Measurements from ENCODE around the gene SEC16B.

SEC16B gene

DNA sequence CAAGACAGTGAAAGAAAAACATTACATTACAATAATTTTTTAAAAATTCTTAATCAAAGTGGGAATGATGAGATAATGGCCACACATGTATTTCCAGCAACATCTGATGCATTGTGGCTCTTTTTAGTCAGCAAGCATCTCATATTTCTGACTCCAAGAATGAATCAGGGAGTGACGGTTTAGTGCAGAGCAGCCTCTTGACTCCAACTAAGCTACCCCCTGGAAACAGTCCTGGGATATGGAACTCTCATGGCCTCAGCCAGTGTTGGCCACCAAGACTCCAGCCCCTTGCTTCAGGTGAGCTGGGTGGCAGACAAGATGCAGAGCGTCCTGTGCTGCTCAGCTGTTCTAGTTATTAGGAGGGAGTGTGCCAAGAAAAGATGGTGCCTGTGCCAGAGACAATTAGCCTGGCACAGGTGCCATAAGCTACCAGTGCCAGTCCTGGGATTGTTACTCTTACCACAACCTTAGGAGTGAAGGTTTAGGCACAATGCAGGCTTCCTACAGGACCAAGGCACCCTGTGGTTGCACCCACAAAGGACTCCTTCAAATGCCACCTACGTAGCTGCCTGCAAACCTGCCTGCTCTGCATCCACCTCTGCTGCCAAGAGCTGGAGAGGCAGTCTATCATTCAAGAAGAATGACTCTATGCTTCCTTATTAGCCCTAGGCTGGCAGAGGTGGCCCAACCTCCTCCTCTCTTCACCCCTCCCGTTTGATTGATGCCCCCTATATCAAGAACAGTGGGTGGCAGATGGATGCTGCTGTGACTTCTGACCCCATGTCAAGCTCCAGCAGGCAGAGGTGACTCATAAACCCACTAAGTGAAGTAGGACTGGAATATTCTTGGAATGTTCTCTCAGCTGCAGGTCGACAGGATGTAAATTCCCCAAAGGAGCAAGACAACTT is 6.0 kb upstream of the SEC16B start (continued):
- TF ChIP-seq, protein P1, sequence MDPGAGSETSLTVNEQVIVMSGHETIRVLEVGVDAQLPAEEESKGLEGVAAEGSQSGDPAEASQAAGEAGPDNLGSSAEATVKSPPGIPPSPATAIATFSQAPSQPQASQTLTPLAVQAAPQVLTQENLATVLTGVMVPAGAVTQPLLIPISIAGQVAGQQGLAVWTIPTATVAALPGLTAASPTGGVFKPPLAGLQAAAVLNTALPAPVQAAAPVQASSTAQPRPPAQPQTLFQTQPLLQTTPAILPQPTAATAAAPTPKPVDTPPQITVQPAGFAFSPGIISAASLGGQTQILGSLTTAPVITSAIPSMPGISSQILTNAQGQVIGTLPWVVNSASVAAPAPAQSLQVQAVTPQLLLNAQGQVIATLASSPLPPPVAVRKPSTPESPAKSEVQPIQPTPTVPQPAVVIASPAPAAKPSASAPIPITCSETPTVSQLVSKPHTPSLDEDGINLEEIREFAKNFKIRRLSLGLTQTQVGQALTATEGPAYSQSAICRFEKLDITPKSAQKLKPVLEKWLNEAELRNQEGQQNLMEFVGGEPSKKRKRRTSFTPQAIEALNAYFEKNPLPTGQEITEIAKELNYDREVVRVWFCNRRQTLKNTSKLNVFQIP (CRISPR knock-in tag; IDR thresholded peaks at IDR 0.05; ENCODE audit: borderline replicate concordance, low read depth): no peak
- no peak for TF ChIP-seq OSR1 (CRISPR knock-in tag; IDR thresholded peaks at IDR 0.05)

GRCh38 chr1:177973585-177973984 is 3.7 kb upstream of the SEC16B start:
- TF ChIP-seq, protein P1 (CRISPR knock-in tag; IDR thresholded peaks at IDR 0.05; ENCODE audit: borderline replicate concordance, low read depth): no peak
- no peak for TF ChIP-seq CSDC2 (CRISPR knock-in tag; IDR thresholded peaks at IDR 0.05)
- ATAC-seq: no peak

DNA sequence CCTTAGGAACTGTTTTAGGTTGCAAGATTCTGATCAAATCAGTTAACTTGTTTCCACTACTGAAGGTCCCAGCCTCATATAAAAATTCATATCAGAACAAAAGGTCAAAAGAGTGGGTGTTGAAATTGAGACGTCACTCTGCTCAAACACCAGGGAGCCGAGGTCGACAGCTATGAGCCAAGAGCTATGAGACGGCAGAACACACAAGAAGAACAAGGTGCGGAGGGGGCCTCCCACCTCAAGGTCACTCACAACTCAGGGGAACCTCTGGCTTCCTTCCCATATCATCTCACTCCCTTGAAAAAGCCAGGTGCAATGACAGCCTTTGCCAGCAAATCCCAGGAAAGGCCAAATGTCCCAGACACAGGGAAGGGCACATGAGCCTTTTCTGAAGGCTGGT is 749 bp downstream of the SEC16B start:
- TF ChIP-seq SNAI2 (CRISPR knock-in tag; IDR thresholded peaks at IDR 0.05) (no peak), ZNF8 (CRISPR knock-in tag; IDR thresholded peaks at IDR 0.05) (no peak), PPARA (CRISPR knock-in tag; IDR thresholded peaks at IDR 0.05; ENCODE audit: borderline replicate concordance) (no peak), BACH2 (CRISPR knock-in tag; IDR thresholded peaks at IDR 0.05; ENCODE audit: borderline replicate concordance) (no peak), ZC3H10 (CRISPR knock-in tag; IDR thresholded peaks at IDR 0.05) (no peak), ESRRG (CRISPR knock-in tag; IDR thresholded peaks at IDR 0.05) (no peak), GLIS3 (CRISPR knock-in tag; IDR thresholded peaks at IDR 0.05) (no peak), ARNTL (CRISPR knock-in tag; IDR thresholded peaks at IDR 0.05; ENCODE audit: borderline replicate concordance, low read depth) (no peak), ZNF70 (CRISPR knock-in tag; IDR thresholded peaks at IDR 0.05) (no peak), ZFP30 (CRISPR knock-in tag; IDR thresholded peaks at IDR 0.05) (no peak), ISL1 (CRISPR knock-in tag; IDR thresholded peaks at IDR 0.05) (no peak)
- TF ChIP-seq, protein P2, sequence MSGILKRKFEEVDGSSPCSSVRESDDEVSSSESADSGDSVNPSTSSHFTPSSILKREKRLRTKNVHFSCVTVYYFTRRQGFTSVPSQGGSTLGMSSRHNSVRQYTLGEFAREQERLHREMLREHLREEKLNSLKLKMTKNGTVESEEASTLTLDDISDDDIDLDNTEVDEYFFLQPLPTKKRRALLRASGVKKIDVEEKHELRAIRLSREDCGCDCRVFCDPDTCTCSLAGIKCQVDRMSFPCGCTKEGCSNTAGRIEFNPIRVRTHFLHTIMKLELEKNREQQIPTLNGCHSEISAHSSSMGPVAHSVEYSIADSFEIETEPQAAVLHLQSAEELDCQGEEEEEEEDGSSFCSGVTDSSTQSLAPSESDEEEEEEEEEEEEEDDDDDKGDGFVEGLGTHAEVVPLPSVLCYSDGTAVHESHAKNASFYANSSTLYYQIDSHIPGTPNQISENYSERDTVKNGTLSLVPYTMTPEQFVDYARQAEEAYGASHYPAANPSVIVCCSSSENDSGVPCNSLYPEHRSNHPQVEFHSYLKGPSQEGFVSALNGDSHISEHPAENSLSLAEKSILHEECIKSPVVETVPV (CRISPR knock-in tag; IDR thresholded peaks at IDR 0.05): no peak
- TF ChIP-seq, protein P3, sequence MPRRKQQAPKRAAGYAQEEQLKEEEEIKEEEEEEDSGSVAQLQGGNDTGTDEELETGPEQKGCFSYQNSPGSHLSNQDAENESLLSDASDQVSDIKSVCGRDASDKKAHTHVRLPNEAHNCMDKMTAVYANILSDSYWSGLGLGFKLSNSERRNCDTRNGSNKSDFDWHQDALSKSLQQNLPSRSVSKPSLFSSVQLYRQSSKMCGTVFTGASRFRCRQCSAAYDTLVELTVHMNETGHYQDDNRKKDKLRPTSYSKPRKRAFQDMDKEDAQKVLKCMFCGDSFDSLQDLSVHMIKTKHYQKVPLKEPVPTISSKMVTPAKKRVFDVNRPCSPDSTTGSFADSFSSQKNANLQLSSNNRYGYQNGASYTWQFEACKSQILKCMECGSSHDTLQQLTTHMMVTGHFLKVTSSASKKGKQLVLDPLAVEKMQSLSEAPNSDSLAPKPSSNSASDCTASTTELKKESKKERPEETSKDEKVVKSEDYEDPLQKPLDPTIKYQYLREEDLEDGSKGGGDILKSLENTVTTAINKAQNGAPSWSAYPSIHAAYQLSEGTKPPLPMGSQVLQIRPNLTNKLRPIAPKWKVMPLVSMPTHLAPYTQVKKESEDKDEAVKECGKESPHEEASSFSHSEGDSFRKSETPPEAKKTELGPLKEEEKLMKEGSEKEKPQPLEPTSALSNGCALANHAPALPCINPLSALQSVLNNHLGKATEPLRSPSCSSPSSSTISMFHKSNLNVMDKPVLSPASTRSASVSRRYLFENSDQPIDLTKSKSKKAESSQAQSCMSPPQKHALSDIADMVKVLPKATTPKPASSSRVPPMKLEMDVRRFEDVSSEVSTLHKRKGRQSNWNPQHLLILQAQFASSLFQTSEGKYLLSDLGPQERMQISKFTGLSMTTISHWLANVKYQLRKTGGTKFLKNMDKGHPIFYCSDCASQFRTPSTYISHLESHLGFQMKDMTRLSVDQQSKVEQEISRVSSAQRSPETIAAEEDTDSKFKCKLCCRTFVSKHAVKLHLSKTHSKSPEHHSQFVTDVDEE (CRISPR knock-in tag; IDR thresholded peaks at IDR 0.05): no peak
- TF ChIP-seq, protein P1 (CRISPR knock-in tag; IDR thresholded peaks at IDR 0.05; ENCODE audit: borderline replicate concordance, low read depth): no peak

GRCh38 chr1:177966199-177966598 is 3.7 kb downstream of the SEC16B start:
- ATAC-seq: peak; percentile 34; the same call in 1 of the 3 replicates
- TF ChIP-seq TCF4 (CRISPR knock-in tag; IDR thresholded peaks at IDR 0.05; ENCODE audit: borderline replicate concordance) (no peak), PPARA (CRISPR knock-in tag; IDR thresholded peaks at IDR 0.05; ENCODE audit: borderline replicate concordance) (no peak), RARB (CRISPR knock-in tag; IDR thresholded peaks at IDR 0.05) (no peak), ZNF70 (CRISPR knock-in tag; IDR thresholded peaks at IDR 0.05) (no peak), ZC3H10 (CRISPR knock-in tag; IDR thresholded peaks at IDR 0.05) (no peak), BACH2 (CRISPR knock-in tag; IDR thresholded peaks at IDR 0.05; ENCODE audit: borderline replicate concordance) (no peak), ZFP3 (CRISPR knock-in tag; IDR thresholded peaks at IDR 0.05) (no peak), TOX (CRISPR knock-in tag; IDR thresholded peaks at IDR 0.05; ENCODE audit: borderline replicate concordance) (no peak)
- TF ChIP-seq, protein P4, sequence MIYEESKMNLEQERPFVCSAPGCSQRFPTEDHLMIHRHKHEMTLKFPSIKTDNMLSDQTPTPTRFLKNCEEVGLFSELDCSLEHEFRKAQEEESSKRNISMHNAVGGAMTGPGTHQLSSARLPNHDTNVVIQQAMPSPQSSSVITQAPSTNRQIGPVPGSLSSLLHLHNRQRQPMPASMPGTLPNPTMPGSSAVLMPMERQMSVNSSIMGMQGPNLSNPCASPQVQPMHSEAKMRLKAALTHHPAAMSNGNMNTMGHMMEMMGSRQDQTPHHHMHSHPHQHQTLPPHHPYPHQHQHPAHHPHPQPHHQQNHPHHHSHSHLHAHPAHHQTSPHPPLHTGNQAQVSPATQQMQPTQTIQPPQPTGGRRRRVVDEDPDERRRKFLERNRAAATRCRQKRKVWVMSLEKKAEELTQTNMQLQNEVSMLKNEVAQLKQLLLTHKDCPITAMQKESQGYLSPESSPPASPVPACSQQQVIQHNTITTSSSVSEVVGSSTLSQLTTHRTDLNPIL (CRISPR knock-in tag; IDR thresholded peaks at IDR 0.05; ENCODE audit: low read depth): no peak
- TF ChIP-seq, protein P5, sequence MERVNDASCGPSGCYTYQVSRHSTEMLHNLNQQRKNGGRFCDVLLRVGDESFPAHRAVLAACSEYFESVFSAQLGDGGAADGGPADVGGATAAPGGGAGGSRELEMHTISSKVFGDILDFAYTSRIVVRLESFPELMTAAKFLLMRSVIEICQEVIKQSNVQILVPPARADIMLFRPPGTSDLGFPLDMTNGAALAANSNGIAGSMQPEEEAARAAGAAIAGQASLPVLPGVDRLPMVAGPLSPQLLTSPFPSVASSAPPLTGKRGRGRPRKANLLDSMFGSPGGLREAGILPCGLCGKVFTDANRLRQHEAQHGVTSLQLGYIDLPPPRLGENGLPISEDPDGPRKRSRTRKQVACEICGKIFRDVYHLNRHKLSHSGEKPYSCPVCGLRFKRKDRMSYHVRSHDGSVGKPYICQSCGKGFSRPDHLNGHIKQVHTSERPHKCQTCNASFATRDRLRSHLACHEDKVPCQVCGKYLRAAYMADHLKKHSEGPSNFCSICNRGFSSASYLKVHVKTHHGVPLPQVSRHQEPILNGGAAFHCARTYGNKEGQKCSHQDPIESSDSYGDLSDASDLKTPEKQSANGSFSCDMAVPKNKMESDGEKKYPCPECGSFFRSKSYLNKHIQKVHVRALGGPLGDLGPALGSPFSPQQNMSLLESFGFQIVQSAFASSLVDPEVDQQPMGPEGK (CRISPR knock-in tag; IDR thresholded peaks at IDR 0.05; ENCODE audit: borderline replicate concordance): no peak

More for the DNA sequence above, 749 bp downstream of the SEC16B start:
- ATAC-seq: no peak
